ENCODE results near the gene DPAGT1. TPM values are rescaled to one million over a fixed set of nuclear protein-coding genes. Genes with fewer than 3 reads are reported as not detected.
"Not testable (repeated sequence)": the region's sequence is repeated elsewhere in the genome, so short reads cannot be mapped to it uniquely, and the experiment has no call there.

The DPAGT1 gene
- total RNA-seq, 5 donors from 2014 or later (not counting 1 experiment from before 2014, with no cell fraction given): 21.7 to 54.2 (median 43.9) TPM

- not testable (repeated sequence) for H3K9me3 ChIP-seq; H3K4me3 ChIP-seq (ENCODE audit: control insufficient read depth in 1 of 2, extremely low read depth in 1 of 2, low read length in 1 of 2); H3K36me3 Mint-ChIP-seq; H3K36me3 ChIP-seq (ENCODE audit: control insufficient read depth in 2 of 2, extremely low read depth in 1 of 2, insufficient read depth in 1 of 2, low read length in 1 of 2); H3K27me3 Mint-ChIP-seq; DNase-seq; H3K27me3 ChIP-seq (replicated peaks in 1 of 2; ENCODE audit: control insufficient read depth in 2 of 2, extremely low read depth in 1 of 2, insufficient read depth in 2 of 2, low read length in 1 of 2); H3K9me3 Mint-ChIP-seq; ATAC-seq (replicated peaks in 1 of 4)
- H3K27ac ChIP-seq (ENCODE audit: low read length): peak overlapping the region; percentile 87
- H3K4me1 ChIP-seq (ENCODE audit: control insufficient read depth in 1 of 2, extremely low read depth in 1 of 2, insufficient read depth in 2 of 2, low read length in 2 of 2): peaks cover 17 to 40% of the 10 kb centered on the region in 2 experiments
- ChIA-PET POLR2A (interaction anchor here (0.6 to 1.5 kb wide), 3 partner anchors 18 to 93 kb away, joined by 6 to 21 read pairs (median 15); partner anchors contain the start of genes HINFP (in 1 of the 2) and HMBS (in 1 of the 2)), CTCF (interaction anchor here in 1 of 2 donors (0.7 to 1.5 kb wide), 5 partner anchors 18 to 219 kb away, joined by 3 to 24 read pairs (median 4); partner anchors contain the start of genes CBL, HINFP, RPS25 and TRAPPC4)
- Mint-ChIP-seq H3K4me1 (peaks cover 42 to 59% (median 54%) of the 10 kb centered on the region in 3 donors), H3K4me3 (peak overlapping the region; percentile 86 to 98 (median 97)), H3K27ac (peak overlapping the region; percentile 99 to 100)
- 97% methylated on average over 14 of the region's 18 CpGs for WGBS (ENCODE audit: insufficient coverage)
These were observed 1.6 kb upstream of the DPAGT1 start for GRCh38 chr11:119103161-119103664.

- CTCF ChIA-PET: interaction anchor here (0.6 to 1.5 kb wide), 11 partner anchors 9 to 243 kb away, joined by 3 to 24 read pairs (median 4); partner anchors contain the start of genes VPS11 (in 2 of the 2), CBL (in 1 of the 2), HINFP (in 1 of the 2) and HMBS (in 1 of the 2)
- H3K4me1 Mint-ChIP-seq: peaks cover 37 to 51% (median 45%) of the 10 kb centered on the region in 3 donors
These were observed 477 bp downstream of the DPAGT1 start for GRCh38 chr11:119100994-119101758.

GRCh38 chr11:119100246-119100970 lies 1.2 kb downstream of the DPAGT1 start:
- no peak overlapping the region for H3K27ac ChIP-seq (ENCODE audit: low read length)
- peaks cover 41 to 58% (median 52%) of the 10 kb centered on the region in 3 donors for H3K4me1 Mint-ChIP-seq

More at GRCh38 chr11:119100994-119101758, 477 bp downstream of the DPAGT1 start:
- peaks cover 0 to 25% of the 10 kb centered on the region in 2 donors for H3K36me3 ChIP-seq (ENCODE audit: control insufficient read depth in 2 of 2, extremely low read depth in 1 of 2, insufficient read depth in 1 of 2, low read length in 1 of 2)
- ATAC-seq (replicated peaks in 1 of 4) (peak in 3 of 4 experiments; percentile 4 to 9 (median 6)), DNase-seq (no peak)
- peak overlapping the region; percentile 83 to 98 for H3K4me3 ChIP-seq (ENCODE audit: control insufficient read depth in 1 of 2, extremely low read depth in 1 of 2, low read length in 1 of 2)
- Mint-ChIP-seq H3K27me3 (no peaks in the 10 kb centered on the region), H3K4me3 (peak overlapping the region; percentile 86 to 98 (median 97)), H3K36me3 (peaks cover 23% of the 10 kb centered on the region), H3K27ac (peak overlapping the region; percentile 99 to 100), H3K9me3 (no peaks in the 10 kb centered on the region)
- WGBS (ENCODE audit: insufficient coverage): under 1% methylated on average over 24 of the region's 29 CpGs
- peaks cover 12 to 29% of the 10 kb centered on the region in 2 experiments for H3K4me1 ChIP-seq (ENCODE audit: control insufficient read depth in 1 of 2, extremely low read depth in 1 of 2, insufficient read depth in 2 of 2, low read length in 2 of 2)
- H3K27ac ChIP-seq (ENCODE audit: low read length): peak overlapping the region; percentile 87
- no peaks in the 10 kb centered on the region for H3K9me3 ChIP-seq
- H3K27me3 ChIP-seq (replicated peaks in 1 of 2; ENCODE audit: control insufficient read depth in 2 of 2, extremely low read depth in 1 of 2, insufficient read depth in 2 of 2, low read length in 1 of 2): no peaks in the 10 kb centered on the region
- POLR2A ChIA-PET: interaction anchor here (0.6 to 1.5 kb wide), 5 partner anchors 8 to 849 kb away, joined by 3 to 17 read pairs (median 6); partner anchors contain the start of genes HMBS (in 1 of the 2) and VPS11 (in 1 of the 2)

GRCh38 chr11:119099711-119100110 lies 1.9 kb downstream of the DPAGT1 start:
- H3K4me3 ChIP-seq (ENCODE audit: control insufficient read depth in 1 of 2, extremely low read depth in 1 of 2, low read length in 1 of 2): no peak overlapping the region

More at GRCh38 chr11:119100246-119100970, 1.2 kb downstream of the DPAGT1 start:
- ChIA-PET CTCF (interaction anchor here in 1 of 2 donors (0.8 kb wide), 1 partner anchor 15 kb away, joined by 4 read pairs; no protein-coding TSS in a partner anchor), POLR2A (interaction anchor here in 1 of 2 donors (1.0 kb wide), 1 partner anchor 14 kb away, joined by 5 read pairs; no protein-coding TSS in a partner anchor)
- Histone ChIP-seq H3K4me3 (ENCODE audit: control insufficient read depth in 1 of 2, extremely low read depth in 1 of 2, low read length in 1 of 2) (peak overlapping the region in 1 of 2 donors; percentile 98), H3K36me3 (ENCODE audit: control insufficient read depth in 2 of 2, extremely low read depth in 1 of 2, insufficient read depth in 1 of 2, low read length in 1 of 2) (peaks cover 0 to 25% of the 10 kb centered on the region in 2 donors), H3K4me1 (ENCODE audit: control insufficient read depth in 1 of 2, extremely low read depth in 1 of 2, insufficient read depth in 2 of 2, low read length in 2 of 2) (peaks cover 14 to 36% of the 10 kb centered on the region in 2 experiments), H3K27me3 (replicated peaks in 1 of 2; ENCODE audit: control insufficient read depth in 2 of 2, extremely low read depth in 1 of 2, insufficient read depth in 2 of 2, low read length in 1 of 2) (no peaks in the 10 kb centered on the region), H3K9me3 (no peaks in the 10 kb centered on the region)
- Mint-ChIP-seq H3K27ac (peak overlapping the region; percentile 45 to 68), H3K27me3 (no peaks in the 10 kb centered on the region), H3K9me3 (no peaks in the 10 kb centered on the region), H3K4me3 (peak overlapping the region; percentile 86 to 98 (median 97)), H3K36me3 (peaks cover 23% of the 10 kb centered on the region)
- peak in 1 of 35 experiments; percentile 30 for DNase-seq
- WGBS (ENCODE audit: insufficient coverage): 45% methylated on average over 7 of the region's 11 CpGs
- ATAC-seq (replicated peaks in 1 of 4): no peak

GRCh38 chr11:119095066-119095880 lies 6.4 kb downstream of the DPAGT1 start:
- peak; percentile 97 to 100 (median 99) for DNase-seq
- peak overlapping the region; percentile 88 to 98 (median 92) for H3K4me3 Mint-ChIP-seq
- peak overlapping the region; percentile 90 to 93 for H3K27ac Mint-ChIP-seq
- no peaks in the 10 kb centered on the region for H3K9me3 Mint-ChIP-seq
- no peaks in the 10 kb centered on the region for H3K27me3 Mint-ChIP-seq
- ATAC-seq (replicated peaks in 1 of 4): peak; percentile 85 to 90 (median 88)
- H3K4me1 Mint-ChIP-seq: peaks cover 38 to 39% (median 38%) of the 10 kb centered on the region in 3 donors
- H3K4me1 ChIP-seq (ENCODE audit: control insufficient read depth in 1 of 2, extremely low read depth in 1 of 2, insufficient read depth in 2 of 2, low read length in 2 of 2): peaks cover 9 to 32% of the 10 kb centered on the region in 2 experiments
- peak overlapping the region; percentile 46 for H3K27ac ChIP-seq (ENCODE audit: low read length)
- no peaks in the 10 kb centered on the region for H3K9me3 ChIP-seq
- under 1% methylated on average over 70 of the region's 79 CpGs for WGBS (ENCODE audit: insufficient coverage)
- peaks cover 0 to 28% of the 10 kb centered on the region in 2 donors for H3K36me3 ChIP-seq (ENCODE audit: control insufficient read depth in 2 of 2, extremely low read depth in 1 of 2, insufficient read depth in 1 of 2, low read length in 1 of 2)
- H3K36me3 Mint-ChIP-seq: peaks cover 28% of the 10 kb centered on the region
- H3K4me3 ChIP-seq (ENCODE audit: control insufficient read depth in 1 of 2, extremely low read depth in 1 of 2, low read length in 1 of 2): peak overlapping the region; percentile 73 to 95
- POLR2A ChIA-PET: interaction anchor here (0.6 to 2.0 kb wide), 12 partner anchors 9 to 220 kb away, joined by 3 to 15 read pairs (median 4); partner anchors contain the start of genes C2CD2L (in 2 of the 2), VPS11 (in 2 of the 2), HINFP (in 1 of the 2) and HMBS (in 1 of the 2)
- CTCF ChIA-PET: interaction anchor here (0.9 to 1.7 kb wide), 4 partner anchors 10 to 101 kb away, joined by 3 to 7 read pairs (median 5); partner anchors contain the start of genes C2CD2L (in 1 of the 2), HINFP (in 1 of the 2) and HMBS (in 1 of the 2)
- H3K27me3 ChIP-seq (replicated peaks in 1 of 2; ENCODE audit: control insufficient read depth in 2 of 2, extremely low read depth in 1 of 2, insufficient read depth in 2 of 2, low read length in 1 of 2): no peaks in the 10 kb centered on the region

More at GRCh38 chr11:119099711-119100110, 1.9 kb downstream of the DPAGT1 start:
- DNase-seq (no peak), ATAC-seq (replicated peaks in 1 of 4) (no peak)
- CTCF ChIA-PET: interaction anchor here in 1 of 2 donors (0.6 to 1.3 kb wide), 3 partner anchors 7 to 239 kb away, joined by 4 to 5 read pairs (median 5); partner anchors contain the start of gene C2CD2L
- POLR2A ChIA-PET: interaction anchor here (0.6 to 0.7 kb wide), 2 partner anchors 12 to 555 kb away, joined by 3 to 5 read pairs; no protein-coding TSS in a partner anchor
- peak overlapping the region; percentile 86 to 98 (median 97) for H3K4me3 Mint-ChIP-seq
- H3K36me3 Mint-ChIP-seq: peaks cover 23% of the 10 kb centered on the region
- Histone ChIP-seq H3K27ac (ENCODE audit: low read length) (no peak overlapping the region), H3K27me3 (replicated peaks in 1 of 2; ENCODE audit: control insufficient read depth in 2 of 2, extremely low read depth in 1 of 2, insufficient read depth in 2 of 2, low read length in 1 of 2) (no peaks in the 10 kb centered on the region), H3K36me3 (ENCODE audit: control insufficient read depth in 2 of 2, extremely low read depth in 1 of 2, insufficient read depth in 1 of 2, low read length in 1 of 2) (peaks cover 0 to 25% of the 10 kb centered on the region in 2 donors), H3K4me1 (ENCODE audit: control insufficient read depth in 1 of 2, extremely low read depth in 1 of 2, insufficient read depth in 2 of 2, low read length in 2 of 2) (peaks cover 14 to 36% of the 10 kb centered on the region in 2 experiments), H3K9me3 (no peaks in the 10 kb centered on the region)
- 80% methylated on average over 1 of the region's 6 CpGs for WGBS (ENCODE audit: insufficient coverage)
- H3K9me3 Mint-ChIP-seq: no peaks in the 10 kb centered on the region
- H3K27me3 Mint-ChIP-seq: no peaks in the 10 kb centered on the region
- no peak overlapping the region for H3K27ac Mint-ChIP-seq
- peaks cover 46 to 55% (median 50%) of the 10 kb centered on the region in 3 donors for H3K4me1 Mint-ChIP-seq
